Astrocyte (in vitro differentiated cells and primary cell): ENCODE data around the gene MARK2. TPM values are rescaled to one million over a fixed set of nuclear protein-coding genes. Genes with fewer than 3 reads are reported as not detected.
"Not testable (repeated sequence)": the region's sequence is repeated elsewhere in the genome, so short reads cannot be mapped to it uniquely, and the experiment has no call there.

ENCODE experiments used
- DNase-seq: peaks from one replicate; pipeline ENCODE4 v3.0.0-alpha.2; 2010; ENCODE audit warnings: low read depth
- FAIRE-seq: peaks from 2 replicates; lab custom pipeline; 2011; peaks lifted over from hg19 to GRCh38; lab: Jason Lieb, UNC
- H2AFZ ChIP-seq: 2 replicates; pipeline ENCODE4 v1.6.0; 2012; ENCODE audit warnings: low read depth, low read length, inconsistent platforms
- H3K27ac ChIP-seq: 2 replicates; pipeline ENCODE4 v1.5.1; 2011; ENCODE audit warnings: low read depth, low read length, inconsistent platforms
- H3K27me3 ChIP-seq: 2 replicates; pipeline ENCODE4 v1.6.0; 2011; ENCODE audit warnings: low read length, inconsistent platforms; ENCODE audit not compliant: insufficient read depth
- H3K36me3 ChIP-seq: 2 replicates; pipeline ENCODE4 v1.5.1; 2011; ENCODE audit warnings: low read length, inconsistent platforms; ENCODE audit not compliant: insufficient read depth
- H3K4me1 ChIP-seq: 2 replicates; pipeline ENCODE4 v1.5.1; 2011; ENCODE audit warnings: low read length, inconsistent platforms; ENCODE audit not compliant: insufficient read depth
- H3K4me2 ChIP-seq: 2 replicates; pipeline ENCODE4 v1.6.0; 2012; ENCODE audit warnings: low read length, inconsistent platforms
- H3K4me3 ChIP-seq: 2 replicates; pipeline ENCODE4 v1.5.1; 2011; ENCODE audit warnings: low read depth, mild to moderate bottlenecking, low read length, inconsistent platforms; ENCODE audit not compliant: insufficient read depth
- H3K79me2 ChIP-seq: 2 replicates; pipeline ENCODE4 v1.6.0; 2012; ENCODE audit warnings: mild to moderate bottlenecking, low read length, inconsistent platforms; ENCODE audit not compliant: insufficient read depth
- H3K9ac ChIP-seq: 2 replicates; pipeline ENCODE4 v1.6.0; 2012; ENCODE audit warnings: mild to moderate bottlenecking, low read length, inconsistent platforms
- H3K9me3 ChIP-seq: 2 replicates; pipeline ENCODE4 v1.5.1; 2012; ENCODE audit warnings: low read depth, mild to moderate bottlenecking, low read length, inconsistent platforms; ENCODE audit not compliant: insufficient read depth
- H4K20me1 ChIP-seq: 2 replicates; pipeline ENCODE4 v1.6.0; 2012; ENCODE audit warnings: low read length, inconsistent platforms; ENCODE audit not compliant: insufficient read depth
- H3K27ac Mint-ChIP-seq: one replicate; pipeline ENCODE4 v1.8.0; 2021; ENCODE audit warnings: mild to moderate bottlenecking, mixed read lengths; ENCODE audit not compliant: unreplicated experiment
- H3K27me3 Mint-ChIP-seq: one replicate; pipeline ENCODE4 v1.8.0; 2021; ENCODE audit warnings: low read depth, mixed read lengths; ENCODE audit not compliant: unreplicated experiment
- H3K36me3 Mint-ChIP-seq: one replicate; pipeline ENCODE4 v1.8.0; 2021; ENCODE audit warnings: low read depth, mixed read lengths; ENCODE audit not compliant: unreplicated experiment
- H3K4me1 Mint-ChIP-seq: one replicate; pipeline ENCODE4 v1.8.0; 2021; ENCODE audit warnings: low read depth, mixed read lengths; ENCODE audit not compliant: unreplicated experiment
- H3K4me3 Mint-ChIP-seq: one replicate; pipeline ENCODE4 v1.8.0; 2021; ENCODE audit warnings: mild to moderate bottlenecking, moderate library complexity, mixed read lengths; ENCODE audit not compliant: unreplicated experiment
- H3K9me3 Mint-ChIP-seq: one replicate; pipeline ENCODE4 v1.8.0; 2021; ENCODE audit warnings: mild to moderate bottlenecking, mixed read lengths; ENCODE audit not compliant: unreplicated experiment
- CTCF ChIP-seq: IDR thresholded peaks from 2 replicates; pipeline ENCODE4 v1.5.1; 2011; ENCODE audit warnings: low read depth, mild to moderate bottlenecking, inconsistent platforms, low read length, moderate library complexity; ENCODE audit not compliant: insufficient read depth
- EZH2 ChIP-seq: IDR thresholded peaks from 2 replicates; pipeline ENCODE4 v1.6.1; 2012; ENCODE audit warnings: mild to moderate bottlenecking, low read length, inconsistent platforms; ENCODE audit not compliant: insufficient read depth
- total RNA-seq: library from RNA; stranded (reverse); gene quantifications from 2 replicates; pipeline ENCODE4 v1.2.1, GENCODE V29; 2021

MARK2 gene
- total RNA-seq, 1 donor from 2014 or later = 38.1 TPM

- no peak overlapping the region for H3K4me2 ChIP-seq
- no peaks in the 10 kb centered on the region for H3K9me3 ChIP-seq
- Mint-ChIP-seq H3K4me1 (peaks cover 11% of the 10 kb centered on the region), H3K9me3 (no peaks in the 10 kb centered on the region), H3K27me3 (no peaks in the 10 kb centered on the region), H3K4me3 (no peak overlapping the region), H3K36me3 (peaks cover 12% of the 10 kb centered on the region), H3K27ac (no peak overlapping the region)
- peaks cover 68% of the 10 kb centered on the region for H4K20me1 ChIP-seq
- no peaks in the 10 kb centered on the region for H3K27me3 ChIP-seq
- no peak overlapping the region for H3K27ac ChIP-seq
- H3K4me3 ChIP-seq = no peak overlapping the region
- H2AFZ ChIP-seq = no peak overlapping the region
- TF ChIP-seq CTCF (no peak), EZH2 (no peak)
- FAIRE-seq = no peak
- H3K4me1 ChIP-seq = no peaks in the 10 kb centered on the region
- no peaks in the 10 kb centered on the region for H3K36me3 ChIP-seq
- H3K79me2 ChIP-seq = peaks cover 76% of the 10 kb centered on the region
- H3K9ac ChIP-seq = no peak overlapping the region
- DNase-seq = no peak
Measured at GRCh38 chr11:63855975-63856374, 17.1 kb downstream of the MARK2 start.

- no peaks in the 10 kb centered on the region for H3K36me3 ChIP-seq
- H3K4me1 Mint-ChIP-seq = peaks cover 2% of the 10 kb centered on the region
- no peak for FAIRE-seq
- no peak overlapping the region for H3K4me2 ChIP-seq
- H3K27me3 Mint-ChIP-seq = no peaks in the 10 kb centered on the region
- TF ChIP-seq EZH2 = no peak
- no peak for TF ChIP-seq CTCF
- no peaks in the 10 kb centered on the region for H3K27me3 ChIP-seq
- no peak overlapping the region for H3K27ac Mint-ChIP-seq
- H3K9me3 Mint-ChIP-seq = no peaks in the 10 kb centered on the region
- H3K9ac ChIP-seq = no peak overlapping the region
- H3K4me3 ChIP-seq = no peak overlapping the region
- H3K4me1 ChIP-seq = no peaks in the 10 kb centered on the region
- no peak overlapping the region for H3K4me3 Mint-ChIP-seq
- no peaks in the 10 kb centered on the region for H3K9me3 ChIP-seq
- peaks cover 64% of the 10 kb centered on the region for H4K20me1 ChIP-seq
- no peak overlapping the region for H3K27ac ChIP-seq
- peaks cover 66% of the 10 kb centered on the region for H3K79me2 ChIP-seq
- DNase-seq = peak; percentile 32
- peaks cover 10% of the 10 kb centered on the region for H3K36me3 Mint-ChIP-seq
- H2AFZ ChIP-seq = no peak overlapping the region
Measured at GRCh38 chr11:63858628-63859550, 20.0 kb downstream of the MARK2 start.

- Mint-ChIP-seq H3K4me3 (no peak overlapping the region), H3K27me3 (no peaks in the 10 kb centered on the region), H3K27ac (no peak overlapping the region), H3K9me3 (no peaks in the 10 kb centered on the region), H3K4me1 (peaks cover 15% of the 10 kb centered on the region), H3K36me3 (peaks cover 7% of the 10 kb centered on the region)
- H3K79me2 ChIP-seq = peaks cover 64% of the 10 kb centered on the region
- H3K27me3 ChIP-seq = no peaks in the 10 kb centered on the region
- FAIRE-seq (no peak), DNase-seq (no peak)
- H3K36me3 ChIP-seq = no peaks in the 10 kb centered on the region
- H3K27ac ChIP-seq = no peak overlapping the region
- no peak overlapping the region for H2AFZ ChIP-seq
- no peak overlapping the region for H3K4me3 ChIP-seq
- H3K9me3 ChIP-seq = no peaks in the 10 kb centered on the region
- H3K9ac ChIP-seq = no peak overlapping the region
- H4K20me1 ChIP-seq = peaks cover 73% of the 10 kb centered on the region
- TF ChIP-seq CTCF (no peak), EZH2 (no peak)
- peaks cover 5% of the 10 kb centered on the region for H3K4me1 ChIP-seq
- no peak overlapping the region for H3K4me2 ChIP-seq
Measured at GRCh38 chr11:63862923-63863322, 24.0 kb downstream of the MARK2 start.

- not testable (repeated sequence) for H3K9me3 Mint-ChIP-seq, H3K9me3 ChIP-seq, H3K36me3 Mint-ChIP-seq, H3K9ac ChIP-seq, H3K4me1 ChIP-seq, H2AFZ ChIP-seq, H3K27ac Mint-ChIP-seq, FAIRE-seq, H3K36me3 ChIP-seq, H3K27me3 ChIP-seq, H3K4me3 ChIP-seq, H3K4me2 ChIP-seq, DNase-seq, H3K27me3 Mint-ChIP-seq, H3K27ac ChIP-seq, H3K4me3 Mint-ChIP-seq
- peaks cover 17% of the 10 kb centered on the region for H3K4me1 Mint-ChIP-seq
- peaks cover 65% of the 10 kb centered on the region for H3K79me2 ChIP-seq
- H4K20me1 ChIP-seq = peaks cover 73% of the 10 kb centered on the region
Measured at GRCh38 chr11:63863620-63864019, 24.7 kb downstream of the MARK2 start.
